ENCODE results near the gene ZNF687.

Gene ZNF687

GRCh38 chr1:151334822-151335221 is 52.7 kb downstream of the ZNF687 start:
- in situ Hi-C loops (cut with MboI; ENCODE audit: low pct_unique_long_range_greater_than_20kb, low sequenced_read_pairs, unreplicated experiment): no loop called here
- no peak for DNase-seq (ENCODE audit: low spot score)
- TF ChIP-seq, protein P1, sequence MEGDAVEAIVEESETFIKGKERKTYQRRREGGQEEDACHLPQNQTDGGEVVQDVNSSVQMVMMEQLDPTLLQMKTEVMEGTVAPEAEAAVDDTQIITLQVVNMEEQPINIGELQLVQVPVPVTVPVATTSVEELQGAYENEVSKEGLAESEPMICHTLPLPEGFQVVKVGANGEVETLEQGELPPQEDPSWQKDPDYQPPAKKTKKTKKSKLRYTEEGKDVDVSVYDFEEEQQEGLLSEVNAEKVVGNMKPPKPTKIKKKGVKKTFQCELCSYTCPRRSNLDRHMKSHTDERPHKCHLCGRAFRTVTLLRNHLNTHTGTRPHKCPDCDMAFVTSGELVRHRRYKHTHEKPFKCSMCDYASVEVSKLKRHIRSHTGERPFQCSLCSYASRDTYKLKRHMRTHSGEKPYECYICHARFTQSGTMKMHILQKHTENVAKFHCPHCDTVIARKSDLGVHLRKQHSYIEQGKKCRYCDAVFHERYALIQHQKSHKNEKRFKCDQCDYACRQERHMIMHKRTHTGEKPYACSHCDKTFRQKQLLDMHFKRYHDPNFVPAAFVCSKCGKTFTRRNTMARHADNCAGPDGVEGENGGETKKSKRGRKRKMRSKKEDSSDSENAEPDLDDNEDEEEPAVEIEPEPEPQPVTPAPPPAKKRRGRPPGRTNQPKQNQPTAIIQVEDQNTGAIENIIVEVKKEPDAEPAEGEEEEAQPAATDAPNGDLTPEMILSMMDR (IDR thresholded peaks at IDR 0.05; ENCODE audit: extremely low read depth, insufficient read depth, missing control alignments): no peak

- in situ Hi-C loops (cut with MboI; ENCODE audit: low pct_unique_long_range_greater_than_20kb, low sequenced_read_pairs, unreplicated experiment): no loop called here
- TF ChIP-seq, protein P1 (IDR thresholded peaks at IDR 0.05; ENCODE audit: extremely low read depth, insufficient read depth, missing control alignments): no peak
- no peak for DNase-seq (ENCODE audit: low spot score)
Observed at GRCh38 chr1:151336556-151336955, 54.5 kb downstream of the ZNF687 start.

DNA sequence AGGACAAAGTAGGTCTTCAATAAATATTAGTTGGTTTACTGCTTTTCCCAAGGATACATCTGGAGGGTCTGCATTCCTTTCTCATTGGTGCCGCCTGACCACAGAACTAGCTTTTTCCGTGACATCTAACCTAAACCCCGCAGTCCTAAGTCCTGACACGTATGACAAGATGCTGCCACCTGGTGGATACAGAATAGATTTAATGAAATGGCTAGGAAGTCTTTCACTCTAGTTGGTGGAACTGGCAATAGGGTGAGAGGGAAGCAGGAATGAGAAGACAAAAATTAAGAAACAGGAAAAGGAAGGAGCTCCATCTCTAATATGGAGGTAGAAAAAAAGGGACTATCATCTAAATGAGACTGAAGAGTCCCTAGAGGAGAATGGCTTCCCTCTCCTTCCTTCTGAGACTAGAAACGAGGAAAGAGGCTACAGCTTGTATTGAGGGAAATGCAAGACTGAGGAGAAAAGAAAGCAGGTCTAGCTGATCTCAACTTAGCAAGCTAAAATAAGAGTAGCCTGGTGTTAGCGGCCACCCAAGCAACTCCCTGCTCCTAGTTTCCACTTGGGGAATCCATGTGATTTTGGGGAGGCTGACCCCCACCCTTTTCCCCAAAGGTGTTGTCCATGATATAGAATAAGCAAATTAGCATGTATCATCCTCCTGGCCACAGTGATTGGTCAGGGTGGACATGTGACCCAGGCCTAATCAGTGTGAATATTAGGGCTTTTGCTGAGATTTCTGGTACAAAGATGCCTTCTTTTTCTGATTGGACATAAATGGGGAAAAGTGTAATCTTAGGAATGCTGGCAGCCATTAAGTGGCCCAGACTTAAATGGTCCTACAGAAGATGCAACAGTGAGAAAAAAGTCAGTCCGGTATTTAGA is 59.0 kb downstream of the ZNF687 start:
- no peak for DNase-seq (ENCODE audit: low spot score)
- in situ Hi-C loops (cut with MboI; ENCODE audit: low pct_unique_long_range_greater_than_20kb, low sequenced_read_pairs, unreplicated experiment): no loop called here
- TF ChIP-seq, protein P1 (IDR thresholded peaks at IDR 0.05; ENCODE audit: extremely low read depth, insufficient read depth, missing control alignments): peak; percentile 71

All from GM13977 (cell line).